HG03280 (cell line): ENCODE data around the gene TNS4.

Experiments used
- ATAC-seq: cut with Tn5 transposase; IDR thresholded peaks from one replicate; pipeline ENCODE4 v1.9.1; 2021; ENCODE audit warnings: mild to moderate bottlenecking, moderate library complexity; ENCODE audit not compliant: unreplicated experiment

Gene TNS4

GRCh38 chr17:40473573-40474365 is 27.7 kb downstream of the TNS4 start:
- no peak for ATAC-seq

GRCh38 chr17:40472733-40473452 is 28.5 kb downstream of the TNS4 start:
- ATAC-seq = no peak

GRCh38 chr17:40471846-40472732 is 29.3 kb downstream of the TNS4 start:
- ATAC-seq = no peak

- no peak for ATAC-seq
Measured at GRCh38 chr17:40470932-40471828, 30.2 kb downstream of the TNS4 start.

- no peak for ATAC-seq
Measured at GRCh38 chr17:40469805-40470675, 31.4 kb downstream of the TNS4 start.

- ATAC-seq = no peak
Measured at GRCh38 chr17:40468560-40468959, 32.9 kb downstream of the TNS4 start.

- no peak for ATAC-seq
Measured at GRCh38 chr17:40467281-40467867, 34.0 kb downstream of the TNS4 start.

- ATAC-seq = no peak
Measured at GRCh38 chr17:40466298-40466971, 35.0 kb downstream of the TNS4 start.

GRCh38 chr17:40464392-40464855 is 37.0 kb downstream of the TNS4 start:
- no peak for ATAC-seq

GRCh38 chr17:40463122-40463550 is 38.3 kb downstream of the TNS4 start:
- ATAC-seq = no peak

GRCh38 chr17:40462343-40463121 is 38.9 kb downstream of the TNS4 start:
- no peak for ATAC-seq

- no peak for ATAC-seq
Measured at GRCh38 chr17:40461732-40462342, 39.6 kb downstream of the TNS4 start.

- ATAC-seq = no peak
Measured at GRCh38 chr17:40460968-40461731, 40.3 kb downstream of the TNS4 start.

GRCh38 chr17:40460604-40460967 is 40.8 kb downstream of the TNS4 start:
- no peak for ATAC-seq

- no peak for ATAC-seq
Measured at GRCh38 chr17:40459636-40460603, 41.5 kb downstream of the TNS4 start.
